Mucosa of descending colon (tissue), 3 donors: ENCODE data around the gene UNC79. TPM values are rescaled to one million over a fixed set of nuclear protein-coding genes. Genes with fewer than 3 reads are reported as not detected.

Source experiments
- ATAC-seq: fragments of 200-7000 bp; cut with Tn5 transposase; one replicate; pipeline ENCODE4 v1.9.1; 2020; ENCODE audit warnings: mild to moderate bottlenecking, moderate library complexity
- DNase-seq, 3 donors: peaks; one replicate each; pipeline ENCODE4 v3.0.0-alpha.2; 2020
- H3K36me3 ChIP-seq: fragments of 200-600 bp; one replicate; pipeline ENCODE4 v1.8.0; 2021; ENCODE audit warnings: low read depth, mild to moderate bottlenecking
- H3K4me1 ChIP-seq: fragments of 200-600 bp; one replicate; pipeline ENCODE4 v1.8.0; 2021; ENCODE audit warnings: low read depth, mild to moderate bottlenecking
- H3K4me3 ChIP-seq: fragments of 200-600 bp; one replicate; pipeline ENCODE4 v1.8.0; 2021; ENCODE audit warnings: mild to moderate bottlenecking
- H3K9me3 ChIP-seq: fragments of 200-600 bp; one replicate; pipeline ENCODE4 v1.8.0; 2021; ENCODE audit warnings: mild to moderate bottlenecking
- CTCF ChIP-seq: fragments of 200-600 bp; IDR thresholded peaks from one replicate; pipeline ENCODE4 v1.8.0; 2022; ENCODE audit warnings: antibody characterized with exemption, mild to moderate bottlenecking
- intact Hi-C, 2 donors: fragments of 100-400 bp; cut with DNase I in 1 of 2; cut with micrococcal nuclease in 1 of 2; formaldehyde crosslinking; loops; one replicate each; pipeline versions ENCODE4 v1.11.0 to v1.11.1; 2022; cut with DNase I, micrococcal nuclease
- total RNA-seq, 3 donors: library from RNA; stranded (reverse); fragmentation: NEBNext Ultra II Directional in 2 of 3; extraction: Animal tissue kit (Norgen Biotek cat#: 25700) in 2 of 3; gene quantifications; one replicate each; pipeline versions ENCODE4 v1.2.1 to v1.2.4, GENCODE V29; 2021 to 2023
- donor health status: DM: no; HTN: no; CAD: no; lungs with moderate emphysema.
- donor health status: DM: no; HTN: no; CAD: no.
- donor health status: DM: no; HTN: yes; CAD: no.

The UNC79 gene
- total RNA-seq, 3 donors from 2014 or later: 0.09 to 0.89 (median 0.12) TPM

- Histone ChIP-seq H3K4me3 (no peak overlapping the region), H3K36me3 (no peaks in the 10 kb centered on the region), H3K4me1 (no peaks in the 10 kb centered on the region), H3K9me3 (no peaks in the 10 kb centered on the region)
- ATAC-seq (no peak), DNase-seq (no peak)
- no peak for TF ChIP-seq CTCF
- intact Hi-C loops: no loop called here
Measured at GRCh38 chr14:93702946-93703345, 272.2 kb downstream of the UNC79 start.

- no peak for TF ChIP-seq CTCF
- DNase-seq (no peak), ATAC-seq (no peak)
- Histone ChIP-seq H3K4me3 (no peak overlapping the region), H3K9me3 (no peaks in the 10 kb centered on the region), H3K4me1 (no peaks in the 10 kb centered on the region), H3K36me3 (no peaks in the 10 kb centered on the region)
- intact Hi-C loops: no loop called here
Measured at GRCh38 chr14:93703941-93704340, 273.2 kb downstream of the UNC79 start.

GRCh38 chr14:93705513-93706156, 274.9 kb downstream of the UNC79 start:
- Histone ChIP-seq H3K4me1 (no peaks in the 10 kb centered on the region), H3K9me3 (no peaks in the 10 kb centered on the region), H3K36me3 (no peaks in the 10 kb centered on the region), H3K4me3 (no peak overlapping the region)
- DNase-seq (no peak), ATAC-seq (no peak)
- no peak for TF ChIP-seq CTCF
- intact Hi-C loops: no loop called here

GRCh38 chr14:93706360-93706955, 275.7 kb downstream of the UNC79 start:
- intact Hi-C loops: no loop called here
- TF ChIP-seq CTCF: no peak
- Histone ChIP-seq H3K9me3 (no peaks in the 10 kb centered on the region), H3K36me3 (no peaks in the 10 kb centered on the region), H3K4me3 (no peak overlapping the region), H3K4me1 (no peaks in the 10 kb centered on the region)
- no peak for ATAC-seq
- DNase-seq: no peak

GRCh38 chr14:93707475-93707874, 276.7 kb downstream of the UNC79 start:
- intact Hi-C loops: no loop called here
- H3K36me3 ChIP-seq: no peaks in the 10 kb centered on the region
- no peak for ATAC-seq

More at GRCh38 chr14:93707475-93707874, 276.7 kb downstream of the UNC79 start:
- no peak overlapping the region for H3K4me3 ChIP-seq
- no peaks in the 10 kb centered on the region for H3K9me3 ChIP-seq
- no peaks in the 10 kb centered on the region for H3K4me1 ChIP-seq
- no peak for DNase-seq
- TF ChIP-seq CTCF: no peak
